Neural progenitor cell (in vitro differentiated cells): ENCODE data around the gene ASB4.

Experiments
- EZH2 ChIP-seq: fragments of 200-600 bp; sonication (generic); IDR thresholded peaks from 2 replicates; pipeline ENCODE4 v1.6.1; 2017; ENCODE audit warnings: antibody characterized with exemption, mild to moderate bottlenecking, moderate library complexity
- EZH2phosphoT487 ChIP-seq: fragments of 200-600 bp; sonication (generic); IDR thresholded peaks from 2 replicates; pipeline ENCODE4 v1.6.1; 2017; ENCODE audit warnings: antibody characterized with exemption
- TF ChIP-seq, protein P1 (sequence below): fragments of 200-600 bp; sonication (generic); IDR thresholded peaks from 2 replicates; pipeline ENCODE4 v1.5.1; 2017; ENCODE audit warnings: antibody characterized with exemption, mild to moderate bottlenecking

DNA sequence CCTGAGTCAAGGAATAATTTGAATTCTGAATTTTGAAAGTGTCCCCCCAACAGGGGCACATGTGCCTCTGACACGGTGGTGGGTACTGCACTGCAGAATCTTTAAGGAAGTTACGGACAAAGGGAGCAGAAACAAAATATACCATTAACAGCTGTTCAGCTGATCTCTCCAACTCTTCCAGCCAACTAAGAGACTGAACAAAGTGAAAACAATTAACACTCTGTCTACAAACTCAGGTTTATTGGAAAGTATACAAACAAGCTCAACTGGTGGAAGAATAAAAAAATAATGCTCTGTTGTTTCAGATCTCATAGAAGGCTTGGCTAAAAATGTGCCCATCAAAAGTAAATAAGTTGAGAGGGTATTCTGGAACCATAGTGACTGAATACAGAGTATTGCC is 34.4 kb downstream of the ASB4 start:
- TF ChIP-seq EZH2 (no peak), EZH2phosphoT487 (no peak)
- TF ChIP-seq, protein P1, sequence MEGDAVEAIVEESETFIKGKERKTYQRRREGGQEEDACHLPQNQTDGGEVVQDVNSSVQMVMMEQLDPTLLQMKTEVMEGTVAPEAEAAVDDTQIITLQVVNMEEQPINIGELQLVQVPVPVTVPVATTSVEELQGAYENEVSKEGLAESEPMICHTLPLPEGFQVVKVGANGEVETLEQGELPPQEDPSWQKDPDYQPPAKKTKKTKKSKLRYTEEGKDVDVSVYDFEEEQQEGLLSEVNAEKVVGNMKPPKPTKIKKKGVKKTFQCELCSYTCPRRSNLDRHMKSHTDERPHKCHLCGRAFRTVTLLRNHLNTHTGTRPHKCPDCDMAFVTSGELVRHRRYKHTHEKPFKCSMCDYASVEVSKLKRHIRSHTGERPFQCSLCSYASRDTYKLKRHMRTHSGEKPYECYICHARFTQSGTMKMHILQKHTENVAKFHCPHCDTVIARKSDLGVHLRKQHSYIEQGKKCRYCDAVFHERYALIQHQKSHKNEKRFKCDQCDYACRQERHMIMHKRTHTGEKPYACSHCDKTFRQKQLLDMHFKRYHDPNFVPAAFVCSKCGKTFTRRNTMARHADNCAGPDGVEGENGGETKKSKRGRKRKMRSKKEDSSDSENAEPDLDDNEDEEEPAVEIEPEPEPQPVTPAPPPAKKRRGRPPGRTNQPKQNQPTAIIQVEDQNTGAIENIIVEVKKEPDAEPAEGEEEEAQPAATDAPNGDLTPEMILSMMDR = no peak
